ENCODE measurements around the gene SLC22A23.
A peak's percentile ranks its signal among the peaks of the same experiment; 100 is the strongest.

The SLC22A23 gene

GRCh38 chr6:3347826-3348225 is 109.0 kb downstream of the SLC22A23 start:
- DNase-seq (ENCODE audit: low read depth, low spot score) = no peak
- H3K4me3 ChIP-seq (ENCODE audit: low read depth, low read length) = no peak overlapping the region
- POLR2A ChIA-PET = no interaction called here
- CTCF ChIA-PET = interaction anchor here (2.1 kb wide), 1 partner anchor 9 kb away, joined by 6 read pairs; no protein-coding TSS in a partner anchor
- no peak for TF ChIP-seq CTCF (IDR thresholded peaks at IDR 0.05; ENCODE audit: insufficient read depth, low read length, missing control alignments)

- no peak overlapping the region for H3K4me3 ChIP-seq (ENCODE audit: low read depth, low read length)
- POLR2A ChIA-PET = no interaction called here
- DNase-seq (ENCODE audit: low read depth, low spot score) = no peak
- CTCF ChIA-PET = interaction anchor here (2.1 kb wide), 1 partner anchor 9 kb away, joined by 6 read pairs; no protein-coding TSS in a partner anchor
- TF ChIP-seq CTCF (IDR thresholded peaks at IDR 0.05; ENCODE audit: insufficient read depth, low read length, missing control alignments) = no peak
Observed at GRCh38 chr6:3347247-3347646, 109.6 kb downstream of the SLC22A23 start.

- no peak for DNase-seq (ENCODE audit: low read depth, low spot score)
- POLR2A ChIA-PET = no interaction called here
- H3K4me3 ChIP-seq (ENCODE audit: low read depth, low read length) = no peak overlapping the region
- no peak for TF ChIP-seq CTCF (IDR thresholded peaks at IDR 0.05; ENCODE audit: insufficient read depth, low read length, missing control alignments)
- CTCF ChIA-PET = interaction anchor here (1.4 to 2.1 kb wide), 2 partner anchors 8 to 22 kb away, joined by 3 to 6 read pairs; no protein-coding TSS in a partner anchor
Observed at GRCh38 chr6:3346476-3346875, 110.4 kb downstream of the SLC22A23 start.

- CTCF ChIA-PET = interaction anchor here (0.8 to 1.4 kb wide), 2 partner anchors 9 to 22 kb away, joined by 3 read pairs; no protein-coding TSS in a partner anchor
- POLR2A ChIA-PET = no interaction called here
Observed at GRCh38 chr6:3345836-3346235, 111.0 kb downstream of the SLC22A23 start.

GRCh38 chr6:3343089-3343883 is 113.6 kb downstream of the SLC22A23 start:
- TF ChIP-seq CTCF (IDR thresholded peaks at IDR 0.05; ENCODE audit: insufficient read depth, low read length, missing control alignments) = no peak
- ChIA-PET POLR2A (no interaction called here), CTCF (interaction anchor here (1.1 kb wide), 1 partner anchor 18 kb away, joined by 3 read pairs; no protein-coding TSS in a partner anchor)
- H3K4me3 ChIP-seq (ENCODE audit: low read depth, low read length) = no peak overlapping the region
- no peak for DNase-seq (ENCODE audit: low read depth, low spot score)

More at GRCh38 chr6:3345836-3346235, 111.0 kb downstream of the SLC22A23 start:
- H3K4me3 ChIP-seq (ENCODE audit: low read depth, low read length) = no peak overlapping the region
- no peak for TF ChIP-seq CTCF (IDR thresholded peaks at IDR 0.05; ENCODE audit: insufficient read depth, low read length, missing control alignments)
- no peak for DNase-seq (ENCODE audit: low read depth, low spot score)

- POLR2A ChIA-PET = no interaction called here
- TF ChIP-seq CTCF (IDR thresholded peaks at IDR 0.05; ENCODE audit: insufficient read depth, low read length, missing control alignments) = no peak
- no peak overlapping the region for H3K4me3 ChIP-seq (ENCODE audit: low read depth, low read length)
- CTCF ChIA-PET = interaction anchor here (0.9 to 1.9 kb wide), 4 partner anchors 10 to 90 kb away, joined by 3 to 7 read pairs (median 3); no protein-coding TSS in a partner anchor
- peak; percentile 56 for DNase-seq (ENCODE audit: low read depth, low spot score)
Observed at GRCh38 chr6:3341467-3341866, 115.4 kb downstream of the SLC22A23 start.
